GM23338 (cell line): Measurements from ENCODE around the gene PHACTR1. TPM values are rescaled to one million over a fixed set of nuclear protein-coding genes. Genes with fewer than 3 reads are reported as not detected.
A peak's percentile ranks its signal among the peaks of the same experiment; 100 is the strongest.

Experiments used
- ATAC-seq: fragments of 200-7000 bp; cut with Tn5 transposase; 3 replicates; pipeline ENCODE4 v1.9.1; 2020
- DNase-seq: peaks from one replicate; pipeline ENCODE4 v3.0.0-alpha.2; 2015; ENCODE audit warnings: low spot score
- H2AFZ ChIP-seq: fragments of 200-600 bp; sonication (generic); 2 replicates; pipeline ENCODE4 v1.8.0; 2016; ENCODE audit warnings: antibody characterized with exemption, mild to moderate bottlenecking, moderate library complexity
- H3F3A ChIP-seq: fragments of 200-600 bp; sonication (generic); replicated peaks from 2 replicates; pipeline ENCODE4 v1.8.0; 2017; ENCODE audit warnings: antibody characterized with exemption, mixed run types, low read depth
- H3K27ac ChIP-seq: fragments of 200-600 bp; sonication (generic); 2 replicates; pipeline ENCODE4 v1.6.1; 2016; ENCODE audit warnings: low read depth
- H3K27me3 ChIP-seq: fragments of 200-600 bp; sonication (generic); 2 replicates; pipeline ENCODE4 v1.8.0; 2016; ENCODE audit warnings: mild to moderate bottlenecking, mixed run types, moderate library complexity; ENCODE audit not compliant: insufficient read depth
- H3K36me3 ChIP-seq: fragments of 200-600 bp; sonication (generic); 2 replicates; pipeline ENCODE4 v1.8.0; 2016; ENCODE audit warnings: mild to moderate bottlenecking; ENCODE audit not compliant: insufficient read depth
- H3K4me1 ChIP-seq: fragments of 200-600 bp; sonication (generic); 2 replicates; pipeline ENCODE4 v1.8.0; 2016; ENCODE audit warnings: mild to moderate bottlenecking, moderate library complexity; ENCODE audit not compliant: insufficient read depth
- H3K4me2 ChIP-seq: fragments of 200-600 bp; sonication (generic); 2 replicates; pipeline ENCODE4 v1.7.1; 2017; ENCODE audit warnings: mixed run types
- H3K4me3 ChIP-seq: fragments of 200-600 bp; sonication (generic); 2 replicates; pipeline ENCODE4 v1.6.1; 2016; ENCODE audit warnings: mixed run types
- H3K79me2 ChIP-seq: fragments of 200-600 bp; sonication (generic); replicated peaks from 2 replicates; pipeline ENCODE4 v1.8.0; 2017; ENCODE audit warnings: mild to moderate bottlenecking; ENCODE audit not compliant: insufficient read depth
- H3K9me2 ChIP-seq: fragments of 200-600 bp; sonication (generic); 2 replicates; pipeline ENCODE4 v1.8.0; 2017; ENCODE audit not compliant: insufficient read depth
- H4K20me1 ChIP-seq: fragments of 200-600 bp; sonication (generic); replicated peaks from 2 replicates; pipeline ENCODE4 v1.8.0; 2017; ENCODE audit warnings: mild to moderate bottlenecking; ENCODE audit not compliant: insufficient read depth
- H3K27ac Mint-ChIP-seq: 2 replicates; pipeline ENCODE4 v1.8.0; 2020; ENCODE audit warnings: inconsistent platforms, mild to moderate bottlenecking, moderate library complexity, mixed read lengths
- H3K27me3 Mint-ChIP-seq: 3 replicates; pipeline ENCODE4 v1.8.0; 2022; ENCODE audit warnings: low read depth, mild to moderate bottlenecking, moderate library complexity, mixed read lengths, inconsistent platforms; ENCODE audit not compliant: insufficient read depth, poor library complexity
- H3K36me3 Mint-ChIP-seq: 3 replicates; pipeline ENCODE4 v1.8.0; 2021; ENCODE audit warnings: low read depth, mild to moderate bottlenecking, inconsistent platforms, moderate library complexity, mixed read lengths
- H3K4me1 Mint-ChIP-seq: 3 replicates; pipeline ENCODE4 v1.8.0; 2020; ENCODE audit warnings: mild to moderate bottlenecking, inconsistent platforms, mixed read lengths
- H3K4me3 Mint-ChIP-seq: 3 replicates; pipeline ENCODE4 v1.8.0; 2021; ENCODE audit warnings: moderate library complexity, mild to moderate bottlenecking, inconsistent platforms, mixed read lengths
- H3K9me3 Mint-ChIP-seq: 3 replicates; pipeline ENCODE4 v1.8.0; 2020; ENCODE audit warnings: moderate library complexity, mild to moderate bottlenecking, inconsistent platforms, mixed read lengths
- CREB1 ChIP-seq: fragments of 250-450 bp; sonication (Bioruptor Pico); IDR thresholded peaks from 2 replicates; pipeline ENCODE4 v1.5.0; 2020; ENCODE audit warnings: low read depth, mild to moderate bottlenecking, moderate library complexity
- EZH2 ChIP-seq: fragments of 200-600 bp; sonication (generic); IDR thresholded peaks from one replicate; pipeline ENCODE4 v1.8.0; 2017; ENCODE audit warnings: antibody characterized with exemption, mild to moderate bottlenecking, low read depth; ENCODE audit not compliant: unreplicated experiment
- EZH2phosphoT487 ChIP-seq: fragments of 200-600 bp; sonication (generic); IDR thresholded peaks from one replicate; pipeline ENCODE4 v1.8.1; 2018; ENCODE audit warnings: antibody characterized with exemption; ENCODE audit not compliant: unreplicated experiment
- POLR2AphosphoS5 ChIP-seq: IDR thresholded peaks from 2 replicates; pipeline ENCODE4 v1.6.1; 2016; ENCODE audit warnings: antibody characterized with exemption, low read depth
- STAT1 ChIP-seq: IDR thresholded peaks from one replicate; pipeline ENCODE4 v1.6.1; 2016; ENCODE audit warnings: antibody characterized with exemption; ENCODE audit not compliant: unreplicated experiment
- ZNF114 ChIP-seq: fragments of 250-450 bp; sonication (Bioruptor Pico); IDR thresholded peaks from 2 replicates; pipeline ENCODE4 v1.5.0; 2020; ENCODE audit warnings: mild to moderate bottlenecking, moderate library complexity
- polyA plus RNA-seq: library from polyadenylated mRNA; unstranded; fragments of >200 nt; fragmentation: Nextera tagmentation; extraction: Ambion mirVana; gene quantifications from 2 replicates; pipeline ENCODE4 v1.2.1, GENCODE V29; 2016
- total RNA-seq: library from RNA; depleted of rRNA; stranded (reverse); fragments of >200 nt; shearing (Covaris generic); gene quantifications from 2 replicates; pipeline ENCODE4 v1.2.3, GENCODE V29; 2014
- TF ChIP-seq, protein P1 (sequence below): IDR thresholded peaks from one replicate; pipeline ENCODE4 v1.6.1; 2018; ENCODE audit warnings: antibody characterized with exemption; ENCODE audit not compliant: unreplicated experiment
- TF ChIP-seq, protein P2 (sequence below): fragments of 250-450 bp; sonication (Bioruptor Pico); IDR thresholded peaks from 2 replicates; pipeline ENCODE4 v1.5.0; 2020; ENCODE audit warnings: mild to moderate bottlenecking, moderate library complexity

The PHACTR1 gene
- total and polyA plus RNA-seq, 2 experiments from 2014 or later, result 5.9 to 19.3 TPM

DNA sequence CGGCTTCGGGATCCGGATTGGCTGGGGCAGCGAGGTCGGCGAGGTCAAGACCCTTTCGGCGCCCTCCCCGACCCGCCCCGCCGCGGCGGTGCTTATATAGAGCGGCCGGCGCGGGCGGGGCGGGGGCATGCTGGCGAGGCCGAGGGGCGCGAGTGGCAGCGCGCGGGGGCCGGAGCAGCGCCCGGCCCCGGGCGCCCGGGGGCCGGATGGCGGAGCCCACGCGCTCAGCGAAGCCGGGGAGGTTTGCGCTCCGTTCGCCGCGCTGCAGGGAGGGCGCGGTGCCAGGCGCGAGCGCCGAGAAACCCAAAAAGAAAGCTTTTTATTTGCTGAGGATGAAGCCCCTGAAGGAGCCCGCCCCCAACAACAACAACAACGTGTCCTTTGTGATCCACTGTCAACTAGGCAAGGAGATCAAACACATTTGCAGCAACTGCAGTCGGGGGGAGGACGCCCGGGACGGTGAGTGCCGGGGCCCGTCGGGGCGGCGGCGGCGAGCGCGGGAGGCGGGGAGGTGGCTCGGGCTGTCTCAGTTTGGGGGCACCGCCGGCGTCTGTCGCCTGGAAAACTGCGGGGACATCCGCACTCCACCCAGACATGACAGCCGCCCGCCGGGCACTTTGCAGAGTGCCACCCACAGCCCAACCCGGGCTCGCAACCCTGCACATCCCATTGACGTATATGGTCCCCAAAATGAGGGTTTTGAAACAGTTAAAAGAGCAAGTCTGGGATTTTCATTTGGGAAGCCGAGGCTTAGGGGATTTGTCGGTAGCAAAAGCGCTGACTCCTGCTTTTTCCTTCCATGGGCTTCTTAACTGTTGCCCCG is 297.3 kb downstream of the PHACTR1 start:
- Mint-ChIP-seq H3K27ac (no peak overlapping the region), H3K9me3 (no peaks in the 10 kb centered on the region; the same call in 2 of the 3 replicates), H3K27me3 (peaks cover 38% of the 10 kb centered on the region), H3K4me1 (peaks cover 33% of the 10 kb centered on the region), H3K4me3 (peak overlapping the region; percentile 89), H3K36me3 (no peaks in the 10 kb centered on the region)
- peak; percentile 62 for DNase-seq
- peaks cover 57% of the 10 kb centered on the region for H3K27me3 ChIP-seq
- TF ChIP-seq POLR2AphosphoS5 (no peak), EZH2 (peak; percentile 46), STAT1 (no peak), CREB1 (CRISPR knock-in tag) (no peak)
- TF ChIP-seq, protein P1, sequence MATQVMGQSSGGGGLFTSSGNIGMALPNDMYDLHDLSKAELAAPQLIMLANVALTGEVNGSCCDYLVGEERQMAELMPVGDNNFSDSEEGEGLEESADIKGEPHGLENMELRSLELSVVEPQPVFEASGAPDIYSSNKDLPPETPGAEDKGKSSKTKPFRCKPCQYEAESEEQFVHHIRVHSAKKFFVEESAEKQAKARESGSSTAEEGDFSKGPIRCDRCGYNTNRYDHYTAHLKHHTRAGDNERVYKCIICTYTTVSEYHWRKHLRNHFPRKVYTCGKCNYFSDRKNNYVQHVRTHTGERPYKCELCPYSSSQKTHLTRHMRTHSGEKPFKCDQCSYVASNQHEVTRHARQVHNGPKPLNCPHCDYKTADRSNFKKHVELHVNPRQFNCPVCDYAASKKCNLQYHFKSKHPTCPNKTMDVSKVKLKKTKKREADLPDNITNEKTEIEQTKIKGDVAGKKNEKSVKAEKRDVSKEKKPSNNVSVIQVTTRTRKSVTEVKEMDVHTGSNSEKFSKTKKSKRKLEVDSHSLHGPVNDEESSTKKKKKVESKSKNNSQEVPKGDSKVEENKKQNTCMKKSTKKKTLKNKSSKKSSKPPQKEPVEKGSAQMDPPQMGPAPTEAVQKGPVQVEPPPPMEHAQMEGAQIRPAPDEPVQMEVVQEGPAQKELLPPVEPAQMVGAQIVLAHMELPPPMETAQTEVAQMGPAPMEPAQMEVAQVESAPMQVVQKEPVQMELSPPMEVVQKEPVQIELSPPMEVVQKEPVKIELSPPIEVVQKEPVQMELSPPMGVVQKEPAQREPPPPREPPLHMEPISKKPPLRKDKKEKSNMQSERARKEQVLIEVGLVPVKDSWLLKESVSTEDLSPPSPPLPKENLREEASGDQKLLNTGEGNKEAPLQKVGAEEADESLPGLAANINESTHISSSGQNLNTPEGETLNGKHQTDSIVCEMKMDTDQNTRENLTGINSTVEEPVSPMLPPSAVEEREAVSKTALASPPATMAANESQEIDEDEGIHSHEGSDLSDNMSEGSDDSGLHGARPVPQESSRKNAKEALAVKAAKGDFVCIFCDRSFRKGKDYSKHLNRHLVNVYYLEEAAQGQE, result no peak
- no peaks in the 10 kb centered on the region for H3K79me2 ChIP-seq
- H3K4me3 ChIP-seq, result peak overlapping the region; percentile 79
- H3K36me3 ChIP-seq, result no peaks in the 10 kb centered on the region
- H3F3A ChIP-seq, result 0 out of 2 replicates have a peak, but pooled peaks cover 9% of the 10 kb centered on the region
- no peaks in the 10 kb centered on the region for H3K9me2 ChIP-seq
- H2AFZ ChIP-seq, result peak overlapping the region; percentile 85
- no peak overlapping the region for H3K27ac ChIP-seq
- H3K4me1 ChIP-seq, result peaks cover 21% of the 10 kb centered on the region
- H4K20me1 ChIP-seq, result peaks cover 29% of the 10 kb centered on the region; the same call in 1 of the 2 replicates
- peak; percentile 29 for ATAC-seq
- H3K4me2 ChIP-seq, result peak overlapping the region; percentile 92

DNA sequence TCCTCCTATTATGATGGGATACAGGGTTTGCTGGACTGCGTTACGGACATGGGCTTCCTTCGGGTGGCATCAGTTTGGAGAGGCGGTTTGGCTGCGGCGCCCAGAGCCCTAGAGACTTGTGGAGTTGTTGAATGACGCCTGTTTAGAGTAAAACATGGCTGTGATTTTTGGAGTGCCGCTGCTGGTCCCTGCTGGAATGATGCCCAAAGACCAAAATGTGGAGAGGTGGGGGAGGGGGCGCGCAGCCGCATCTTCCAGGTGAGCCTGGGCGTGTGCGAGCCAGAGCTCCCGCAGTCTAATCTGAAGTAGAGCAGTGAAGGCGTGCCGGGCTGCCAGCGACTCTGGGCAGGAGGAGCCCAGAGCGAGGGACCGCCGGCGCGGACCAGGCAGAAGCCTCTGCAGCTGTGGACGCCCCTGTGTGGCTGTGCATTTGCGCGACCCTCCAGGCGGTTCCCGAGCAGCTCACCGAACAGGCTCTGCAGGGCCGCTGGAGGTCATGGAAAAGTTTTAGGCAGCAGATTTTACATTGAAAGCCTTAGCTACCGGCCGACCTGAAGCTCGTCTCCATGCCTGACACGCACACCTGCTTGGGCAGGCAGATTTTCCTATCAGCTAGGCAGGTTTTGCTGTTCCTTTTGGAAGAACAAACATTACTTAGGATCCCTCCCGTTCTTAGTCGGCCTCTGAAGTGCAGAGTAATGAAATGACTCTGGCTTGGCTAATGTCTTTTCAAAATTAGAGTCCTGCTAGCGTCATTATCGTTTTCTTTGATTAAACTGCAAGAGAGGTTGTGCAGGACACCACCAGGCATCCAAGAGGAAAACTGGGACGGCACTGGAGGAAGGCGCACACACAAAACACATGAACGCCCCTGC is 298.2 kb downstream of the PHACTR1 start:
- peak overlapping the region; percentile 79 for H3K4me3 ChIP-seq
- no peak overlapping the region for H3K27ac Mint-ChIP-seq
- H3F3A ChIP-seq, result 0 out of 2 replicates have a peak, but pooled peaks cover 9% of the 10 kb centered on the region
- DNase-seq (peak; percentile 83), ATAC-seq (peak; percentile 80)
- no peaks in the 10 kb centered on the region for H3K36me3 ChIP-seq
- H3K27me3 Mint-ChIP-seq, result peaks cover 38% of the 10 kb centered on the region
- peak overlapping the region; percentile 89 for H3K4me3 Mint-ChIP-seq
- peak overlapping the region; percentile 92 for H3K4me2 ChIP-seq
- H3K36me3 Mint-ChIP-seq, result no peaks in the 10 kb centered on the region
- peaks cover 33% of the 10 kb centered on the region for H3K4me1 Mint-ChIP-seq
- no peaks in the 10 kb centered on the region for H3K9me2 ChIP-seq
- no peak overlapping the region for H3K27ac ChIP-seq
- H4K20me1 ChIP-seq, result peaks cover 29% of the 10 kb centered on the region; the same call in 1 of the 2 replicates
- H3K27me3 ChIP-seq, result peaks cover 57% of the 10 kb centered on the region
- no peaks in the 10 kb centered on the region; the same call in 2 of the 3 replicates for H3K9me3 Mint-ChIP-seq
- H2AFZ ChIP-seq, result peak overlapping the region; percentile 85
- H3K4me1 ChIP-seq, result peaks cover 21% of the 10 kb centered on the region
- H3K79me2 ChIP-seq, result no peaks in the 10 kb centered on the region
- TF ChIP-seq EZH2, result no peak
- TF ChIP-seq EZH2phosphoT487, result no peak
- TF ChIP-seq, protein P2, sequence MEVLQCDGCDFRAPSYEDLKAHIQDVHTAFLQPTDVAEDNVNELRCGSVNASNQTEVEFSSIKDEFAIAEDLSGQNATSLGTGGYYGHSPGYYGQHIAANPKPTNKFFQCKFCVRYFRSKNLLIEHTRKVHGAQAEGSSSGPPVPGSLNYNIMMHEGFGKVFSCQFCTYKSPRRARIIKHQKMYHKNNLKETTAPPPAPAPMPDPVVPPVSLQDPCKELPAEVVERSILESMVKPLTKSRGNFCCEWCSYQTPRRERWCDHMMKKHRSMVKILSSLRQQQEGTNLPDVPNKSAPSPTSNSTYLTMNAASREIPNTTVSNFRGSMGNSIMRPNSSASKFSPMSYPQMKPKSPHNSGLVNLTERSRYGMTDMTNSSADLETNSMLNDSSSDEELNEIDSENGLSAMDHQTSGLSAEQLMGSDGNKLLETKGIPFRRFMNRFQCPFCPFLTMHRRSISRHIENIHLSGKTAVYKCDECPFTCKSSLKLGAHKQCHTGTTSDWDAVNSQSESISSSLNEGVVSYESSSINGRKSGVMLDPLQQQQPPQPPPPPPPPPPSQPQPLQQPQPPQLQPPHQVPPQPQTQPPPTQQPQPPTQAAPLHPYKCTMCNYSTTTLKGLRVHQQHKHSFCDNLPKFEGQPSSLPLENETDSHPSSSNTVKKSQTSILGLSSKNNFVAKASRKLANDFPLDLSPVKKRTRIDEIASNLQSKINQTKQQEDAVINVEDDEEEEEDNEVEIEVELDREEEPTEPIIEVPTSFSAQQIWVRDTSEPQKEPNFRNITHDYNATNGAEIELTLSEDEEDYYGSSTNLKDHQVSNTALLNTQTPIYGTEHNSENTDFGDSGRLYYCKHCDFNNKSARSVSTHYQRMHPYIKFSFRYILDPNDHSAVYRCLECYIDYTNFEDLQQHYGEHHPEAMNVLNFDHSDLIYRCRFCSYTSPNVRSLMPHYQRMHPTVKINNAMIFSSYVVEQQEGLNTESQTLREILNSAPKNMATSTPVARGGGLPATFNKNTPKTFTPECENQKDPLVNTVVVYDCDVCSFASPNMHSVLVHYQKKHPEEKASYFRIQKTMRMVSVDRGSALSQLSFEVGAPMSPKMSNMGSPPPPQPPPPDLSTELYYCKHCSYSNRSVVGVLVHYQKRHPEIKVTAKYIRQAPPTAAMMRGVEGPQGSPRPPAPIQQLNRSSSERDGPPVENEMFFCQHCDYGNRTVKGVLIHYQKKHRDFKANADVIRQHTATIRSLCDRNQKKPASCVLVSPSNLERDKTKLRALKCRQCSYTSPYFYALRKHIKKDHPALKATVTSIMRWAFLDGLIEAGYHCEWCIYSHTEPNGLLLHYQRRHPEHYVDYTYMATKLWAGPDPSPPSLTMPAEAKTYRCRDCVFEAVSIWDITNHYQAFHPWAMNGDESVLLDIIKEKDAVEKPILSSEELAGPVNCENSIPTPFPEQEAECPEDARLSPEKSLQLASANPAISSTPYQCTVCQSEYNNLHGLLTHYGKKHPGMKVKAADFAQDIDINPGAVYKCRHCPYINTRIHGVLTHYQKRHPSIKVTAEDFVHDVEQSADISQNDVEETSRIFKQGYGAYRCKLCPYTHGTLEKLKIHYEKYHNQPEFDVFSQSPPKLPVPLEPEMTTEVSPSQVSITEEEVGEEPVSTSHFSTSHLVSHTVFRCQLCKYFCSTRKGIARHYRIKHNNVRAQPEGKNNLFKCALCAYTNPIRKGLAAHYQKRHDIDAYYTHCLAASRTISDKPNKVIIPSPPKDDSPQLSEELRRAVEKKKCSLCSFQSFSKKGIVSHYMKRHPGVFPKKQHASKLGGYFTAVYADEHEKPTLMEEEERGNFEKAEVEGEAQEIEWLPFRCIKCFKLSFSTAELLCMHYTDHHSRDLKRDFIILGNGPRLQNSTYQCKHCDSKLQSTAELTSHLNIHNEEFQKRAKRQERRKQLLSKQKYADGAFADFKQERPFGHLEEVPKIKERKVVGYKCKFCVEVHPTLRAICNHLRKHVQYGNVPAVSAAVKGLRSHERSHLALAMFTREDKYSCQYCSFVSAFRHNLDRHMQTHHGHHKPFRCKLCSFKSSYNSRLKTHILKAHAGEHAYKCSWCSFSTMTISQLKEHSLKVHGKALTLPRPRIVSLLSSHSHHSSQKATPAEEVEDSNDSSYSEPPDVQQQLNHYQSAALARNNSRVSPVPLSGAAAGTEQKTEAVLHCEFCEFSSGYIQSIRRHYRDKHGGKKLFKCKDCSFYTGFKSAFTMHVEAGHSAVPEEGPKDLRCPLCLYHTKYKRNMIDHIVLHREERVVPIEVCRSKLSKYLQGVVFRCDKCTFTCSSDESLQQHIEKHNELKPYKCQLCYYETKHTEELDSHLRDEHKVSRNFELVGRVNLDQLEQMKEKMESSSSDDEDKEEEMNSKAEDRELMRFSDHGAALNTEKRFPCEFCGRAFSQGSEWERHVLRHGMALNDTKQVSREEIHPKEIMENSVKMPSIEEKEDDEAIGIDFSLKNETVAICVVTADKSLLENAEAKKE (CRISPR knock-in tag), result no peak
- TF ChIP-seq ZNF114 (CRISPR knock-in tag), result no peak
